Measurements from ENCODE around the gene CNTNAP2. TPM values are rescaled to one million over a fixed set of nuclear protein-coding genes. Genes with fewer than 3 reads are reported as not detected.

CNTNAP2 gene
- total RNA-seq, 1 donor from 2014 or later, result 0.22 TPM

DNA sequence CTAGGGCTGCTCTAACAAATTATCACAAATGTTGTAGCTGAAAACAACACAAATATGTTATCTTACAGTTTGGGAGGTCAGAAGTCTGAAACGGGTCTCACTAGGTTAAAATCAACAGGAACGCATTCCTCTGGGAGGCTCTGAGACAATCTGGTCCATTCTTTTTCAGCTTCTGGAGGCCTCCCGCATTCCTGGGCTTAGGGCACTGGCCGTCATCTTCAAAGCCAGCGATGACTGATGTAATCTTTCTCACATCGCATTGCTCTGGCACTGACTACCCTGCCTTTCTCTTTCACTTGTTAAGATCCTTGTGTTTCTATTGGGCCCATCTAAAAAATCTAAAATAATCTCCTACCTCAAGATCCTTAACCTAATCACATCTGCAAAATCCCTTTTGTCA, 1402.5 kb downstream of the CNTNAP2 start:
- ATAC-seq, result no peak

GRCh38 chr7:147523056-147523455, 1406.5 kb downstream of the CNTNAP2 start:
- intact Hi-C loops (cut with micrococcal nuclease), result no loop called here
- ATAC-seq (no peak), DNase-seq (no peak)

More for the DNA sequence above, 1402.5 kb downstream of the CNTNAP2 start:
- DNase-seq, result no peak
- intact Hi-C loops (cut with micrococcal nuclease), result no loop called here

DNA sequence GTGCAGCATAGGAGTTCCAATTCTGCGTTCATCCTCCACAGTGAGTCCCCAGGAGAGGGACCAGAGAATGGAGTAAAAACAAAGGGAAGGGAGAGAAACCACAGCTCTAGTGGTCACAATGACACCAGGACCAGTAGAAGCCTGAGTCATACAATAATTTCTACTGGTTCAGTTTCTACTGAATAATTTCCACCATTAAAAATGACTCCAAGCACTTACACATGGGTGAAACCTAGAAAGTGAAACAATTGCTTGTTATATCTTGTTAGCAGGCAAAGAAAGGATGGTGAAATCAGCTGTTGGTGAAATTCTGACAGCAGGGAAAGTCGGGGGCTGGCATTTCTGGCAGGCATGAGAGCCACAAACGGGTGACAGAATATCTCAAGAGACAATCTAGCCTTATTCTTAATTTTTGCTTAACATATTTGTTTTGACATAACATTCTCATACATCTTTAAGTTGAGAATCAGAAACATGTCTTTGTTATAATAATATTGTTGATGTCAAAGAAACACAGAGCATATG, 1408.2 kb downstream of the CNTNAP2 start:
- intact Hi-C loops (cut with micrococcal nuclease), result no loop called here
- no peak for DNase-seq
- ATAC-seq, result no peak

DNA sequence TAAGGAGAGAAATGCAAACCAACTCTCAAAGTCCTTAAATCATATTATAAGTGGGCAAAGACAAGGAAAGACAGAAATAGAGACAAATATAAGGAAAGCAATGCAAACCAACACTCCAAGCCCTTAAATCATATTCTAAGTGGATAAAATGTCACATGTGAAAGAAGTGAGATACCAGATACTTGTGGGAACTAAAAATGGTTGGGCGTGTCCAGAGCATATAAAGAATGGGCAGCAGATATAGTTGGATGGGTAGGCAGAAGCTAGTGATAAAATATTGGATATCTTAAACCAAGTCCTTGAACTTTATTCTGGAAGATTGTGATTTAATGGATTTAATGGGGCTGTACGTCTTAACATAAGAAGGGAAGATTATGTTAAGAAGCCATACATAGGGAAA, 1408.7 kb downstream of the CNTNAP2 start:
- DNase-seq (no peak), ATAC-seq (no peak)
- intact Hi-C loops (cut with micrococcal nuclease), result no loop called here

GRCh38 chr7:147535701-147536111, 1419.1 kb downstream of the CNTNAP2 start:
- no peak for DNase-seq
- ATAC-seq, result no peak
- intact Hi-C loops (cut with micrococcal nuclease), result no loop called here

- intact Hi-C loops (cut with micrococcal nuclease), result no loop called here
- DNase-seq, result no peak
- no peak for ATAC-seq
Measured at GRCh38 chr7:147539685-147540084, 1423.1 kb downstream of the CNTNAP2 start.

- no peak for DNase-seq
- ATAC-seq, result no peak
- intact Hi-C loops (cut with micrococcal nuclease), result no loop called here
Measured at GRCh38 chr7:147540743-147541142, 1424.1 kb downstream of the CNTNAP2 start.

DNA sequence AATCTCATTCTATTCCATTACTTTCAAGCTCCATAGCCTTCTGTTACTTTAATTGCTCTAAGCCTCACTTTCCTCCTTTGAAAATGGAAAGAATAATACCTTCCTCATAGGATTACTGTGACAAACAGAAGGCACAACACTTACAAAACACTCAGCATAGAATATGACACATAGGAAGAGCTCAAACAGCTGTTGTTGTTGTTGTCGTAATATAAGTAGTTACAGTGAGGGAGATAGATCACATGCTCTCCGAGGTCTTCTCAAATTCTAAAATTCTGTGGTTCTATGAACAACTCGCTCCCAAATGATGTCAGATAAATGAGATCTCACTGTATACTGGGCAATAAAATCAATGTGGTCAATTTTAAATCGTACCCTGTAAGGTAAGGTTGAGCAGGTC, 1424.7 kb downstream of the CNTNAP2 start:
- intact Hi-C loops (cut with micrococcal nuclease), result no loop called here
- no peak for ATAC-seq
- DNase-seq, result no peak

DNA sequence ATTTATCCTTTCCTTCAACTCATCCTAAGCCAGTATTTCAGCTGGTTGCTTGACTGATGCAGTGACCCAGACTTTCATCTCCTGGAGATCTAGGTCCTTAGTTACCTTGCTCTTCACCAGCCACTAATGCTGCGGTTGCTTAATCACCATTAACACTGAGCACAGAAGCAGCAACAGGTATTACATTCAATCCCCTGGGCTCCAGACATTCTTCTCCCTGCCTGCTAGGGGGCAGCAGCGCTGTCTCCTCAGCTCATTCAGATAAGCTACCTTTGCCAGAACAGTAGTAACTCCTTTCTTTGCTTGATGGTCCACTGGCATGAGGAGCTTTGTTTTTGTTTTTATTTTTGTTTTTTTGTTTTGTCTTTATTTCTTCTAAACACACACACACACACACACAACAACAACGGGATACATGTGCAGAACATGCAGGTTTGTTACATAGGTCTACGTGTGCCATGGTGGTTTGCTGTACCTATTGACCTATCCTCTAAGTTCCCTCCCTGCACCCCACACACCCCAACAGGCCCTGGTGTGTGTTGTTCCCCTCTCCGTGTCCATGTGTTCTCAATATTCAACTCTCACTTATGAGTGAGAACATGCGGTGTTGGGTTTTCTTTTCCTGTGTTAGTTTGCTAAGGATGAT, 1430.8 kb downstream of the CNTNAP2 start:
- ATAC-seq (no peak), DNase-seq (no peak)
- intact Hi-C loops (cut with micrococcal nuclease), result no loop called here

DNA sequence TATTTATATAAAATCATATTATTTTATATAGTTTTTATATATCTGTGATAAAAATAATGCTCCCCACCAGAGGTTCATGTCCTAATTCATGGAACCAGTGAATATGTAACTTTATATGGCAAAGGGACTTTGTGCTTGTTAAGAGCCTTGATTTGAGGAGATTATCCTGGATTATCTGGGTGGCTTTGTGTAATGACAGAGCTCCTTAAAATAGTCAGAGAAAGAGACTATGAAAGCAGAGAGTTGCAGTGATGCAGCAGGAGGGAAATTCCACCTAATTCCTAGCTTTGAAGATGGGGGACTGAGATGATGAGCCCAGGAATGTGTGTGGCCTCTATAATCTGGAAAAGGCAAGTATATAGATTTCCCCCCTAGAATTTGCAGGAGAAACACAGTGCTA, 1439.7 kb downstream of the CNTNAP2 start:
- no peak for DNase-seq
- intact Hi-C loops (cut with micrococcal nuclease), result no loop called here
- no peak for ATAC-seq

- DNase-seq (no peak), ATAC-seq (no peak)
- intact Hi-C loops (cut with micrococcal nuclease), result no loop called here
Measured at GRCh38 chr7:147563669-147564068, 1447.1 kb downstream of the CNTNAP2 start.

DNA sequence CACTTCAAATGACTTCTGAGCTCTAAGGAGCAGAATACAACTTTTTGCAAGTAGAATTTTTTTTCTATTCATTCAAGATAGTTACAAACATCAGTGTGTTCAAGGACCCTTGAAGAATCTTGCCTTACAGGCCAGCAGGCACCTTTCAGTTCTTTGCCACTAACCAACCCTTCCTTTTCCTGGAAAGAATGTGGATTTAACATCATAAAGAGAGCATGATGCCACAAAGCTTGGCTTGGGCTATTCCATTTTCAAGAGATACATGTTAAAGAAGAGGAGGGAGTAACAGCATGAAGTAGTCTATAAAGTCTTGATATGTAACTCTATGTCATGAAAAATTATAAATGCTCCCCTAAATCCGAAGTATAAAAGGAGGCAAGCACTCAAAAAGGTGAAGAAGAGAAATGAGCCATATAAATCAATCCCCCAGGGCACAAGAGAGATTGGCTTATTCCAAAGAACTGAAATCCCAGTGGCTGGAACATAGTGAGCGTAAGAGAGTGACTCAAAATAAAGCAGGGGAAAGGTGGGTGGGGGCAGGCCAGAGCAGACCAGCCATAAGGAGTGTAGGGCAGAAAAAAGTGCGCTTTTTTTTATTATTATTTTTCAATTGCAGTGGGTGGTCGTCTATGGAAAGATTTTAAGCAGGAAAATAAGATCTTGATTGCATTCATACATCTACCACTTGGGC, 1448.3 kb downstream of the CNTNAP2 start:
- no peak for ATAC-seq
- intact Hi-C loops (cut with micrococcal nuclease), result no loop called here
- DNase-seq, result no peak

GRCh38 chr7:147567043-147567442, 1450.4 kb downstream of the CNTNAP2 start:
- DNase-seq, result no peak
- no peak for ATAC-seq
- intact Hi-C loops (cut with micrococcal nuclease), result no loop called here

DNA sequence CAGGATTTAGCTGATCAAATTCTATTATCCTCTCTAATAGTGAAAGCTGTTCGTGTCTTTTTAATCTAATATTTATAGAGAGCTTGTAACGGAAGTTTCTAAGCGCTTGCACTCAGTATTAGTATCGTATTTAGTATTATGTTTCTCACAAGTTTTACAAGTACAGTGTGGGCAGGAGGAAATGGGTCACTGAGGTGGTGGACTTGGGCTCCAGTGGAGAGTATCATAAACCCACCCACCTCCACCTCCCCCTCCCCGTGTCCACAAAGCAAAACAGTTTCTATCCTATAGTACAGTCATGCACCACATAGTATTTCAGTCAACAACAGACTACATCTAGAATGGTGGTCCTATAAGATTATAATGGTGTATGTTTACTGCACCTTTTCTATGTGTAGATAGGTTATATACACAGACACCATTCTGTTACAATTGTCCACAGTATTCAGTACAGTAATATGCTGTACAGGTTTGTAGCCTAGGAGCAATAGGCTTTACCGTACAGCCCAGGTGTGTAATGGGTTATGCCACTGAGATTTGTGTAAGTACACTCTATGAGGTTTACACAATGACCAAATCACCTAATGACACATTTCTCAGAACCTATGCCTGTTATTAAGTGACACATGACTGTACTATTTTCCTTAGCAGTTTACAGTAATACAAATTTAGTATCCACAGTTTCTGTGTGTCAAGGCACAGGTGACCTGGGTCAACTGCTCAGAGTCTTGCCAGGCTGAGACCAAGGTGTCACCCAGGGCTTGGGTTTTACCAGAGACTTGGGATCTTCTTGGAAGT, 1452.7 kb downstream of the CNTNAP2 start:
- ATAC-seq, result no peak
- intact Hi-C loops (cut with micrococcal nuclease), result no loop called here

DNA sequence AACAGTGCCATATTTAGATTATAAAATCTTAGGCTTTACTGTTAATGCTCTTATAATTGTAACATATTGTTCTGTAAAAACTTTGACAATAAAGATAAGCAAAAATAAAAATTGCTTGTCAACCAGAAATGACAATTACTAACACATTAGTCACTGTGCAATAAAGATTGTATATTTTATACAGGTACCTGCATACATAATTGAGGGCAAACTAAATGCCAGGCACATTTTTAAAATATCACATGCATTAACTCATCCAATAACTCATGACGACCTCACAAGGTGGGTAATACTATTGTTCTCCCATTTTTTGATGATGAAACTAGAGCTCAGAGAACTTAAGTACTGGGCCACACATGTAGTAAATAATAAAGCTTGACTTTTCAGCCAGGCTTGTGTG, 1453.8 kb downstream of the CNTNAP2 start:
- intact Hi-C loops (cut with micrococcal nuclease), result no loop called here
- no peak for DNase-seq
- no peak for ATAC-seq

More for the DNA sequence above, 1452.7 kb downstream of the CNTNAP2 start:
- no peak for DNase-seq

DNA sequence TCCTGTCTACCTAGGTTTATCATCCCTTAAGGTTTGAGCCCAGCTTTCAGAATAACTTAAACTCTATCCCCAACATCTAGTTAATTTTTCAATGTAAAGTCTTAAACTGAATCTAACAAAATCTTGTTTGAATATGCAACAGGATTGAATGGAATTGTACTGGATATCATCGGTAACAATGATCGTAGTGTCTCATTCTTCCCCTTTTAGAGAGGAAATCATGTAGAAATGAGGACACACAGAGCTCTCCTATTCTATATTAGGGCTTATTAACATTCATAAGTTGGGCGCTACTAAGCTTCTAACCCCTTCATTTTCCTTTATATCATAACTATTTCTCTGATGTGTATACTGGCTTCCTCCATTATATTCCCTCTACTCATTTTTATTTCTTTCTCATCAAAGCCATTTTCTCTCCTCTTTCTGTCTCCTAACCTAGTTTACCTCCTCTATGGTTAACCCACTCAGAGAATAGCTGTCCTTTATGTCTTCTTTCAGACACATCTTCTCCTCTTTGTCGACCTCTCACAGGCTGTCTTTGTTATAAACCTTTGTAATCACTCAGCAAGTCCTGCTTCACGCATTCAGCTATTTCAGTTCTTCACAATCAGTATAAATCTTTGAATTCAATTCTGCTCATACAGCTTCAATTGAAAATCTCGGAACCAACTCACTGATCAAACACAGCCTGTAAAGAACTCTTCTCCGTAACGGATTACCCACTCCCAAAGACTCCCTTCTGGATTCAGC, 1455.0 kb downstream of the CNTNAP2 start:
- intact Hi-C loops (cut with micrococcal nuclease), result no loop called here
- DNase-seq (no peak), ATAC-seq (no peak)

GRCh38 chr7:147578196-147578595, 1461.6 kb downstream of the CNTNAP2 start:
- ATAC-seq, result no peak
- DNase-seq, result no peak
- intact Hi-C loops (cut with micrococcal nuclease), result no loop called here

GRCh38 chr7:147579148-147579547, 1462.5 kb downstream of the CNTNAP2 start:
- no peak for ATAC-seq
- no peak for DNase-seq
- intact Hi-C loops (cut with micrococcal nuclease), result no loop called here

DNA sequence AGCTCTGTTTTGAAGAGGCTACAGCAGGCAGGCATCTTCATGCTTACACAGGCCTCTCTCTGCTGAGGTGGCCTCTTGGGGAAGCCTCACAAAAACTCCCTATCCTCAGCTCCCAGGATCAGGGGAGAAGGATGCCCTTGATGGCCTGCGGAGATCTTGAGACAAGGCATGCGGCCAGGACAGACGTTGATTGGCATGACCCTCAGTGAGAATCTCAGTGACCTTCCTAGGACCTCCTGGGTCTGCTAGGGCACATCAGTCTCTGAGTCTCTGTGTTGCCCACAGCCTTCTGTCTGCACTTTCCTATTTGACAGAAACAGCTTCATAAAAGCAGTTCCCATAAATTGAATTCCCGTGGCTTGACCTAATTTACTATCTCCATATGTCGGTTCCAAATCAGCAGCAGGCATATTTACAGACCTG, 1468.2 kb downstream of the CNTNAP2 start:
- ATAC-seq, result no peak
- intact Hi-C loops (cut with micrococcal nuclease), result no loop called here
- no peak for DNase-seq

All from left ventricle myocardium superior (tissue), 1 donor.